Uterus (tissue), 4 donors: Measurements from ENCODE around the gene IZUMO1R. TPM values are rescaled to one million over a fixed set of nuclear protein-coding genes. Genes with fewer than 3 reads are reported as not detected.

ENCODE experiments used
- DNase-seq, 2 donors: peaks; one replicate each; pipeline ENCODE4 v3.0.0-alpha.2; 2019 to 2020
- H3K27ac ChIP-seq, 2 donors: fragments of 200-600 bp; sonication (generic); 1 replicate in 1 of 2; 2 replicates in 1 of 2; pipeline ENCODE4 v1.5.1; 2016 to 2018
- H3K27me3 ChIP-seq, 2 donors: fragments of 200-600 bp; sonication (generic); one replicate each; pipeline ENCODE4 v1.5.1; 2018 to 2019; ENCODE audit warnings: control low read depth in 1 of 2
- H3K36me3 ChIP-seq, 2 donors: fragments of 200-600 bp; sonication (generic); one replicate each; pipeline ENCODE4 v1.5.1; 2019; ENCODE audit warnings: control low read depth in 1 of 2
- H3K4me1 ChIP-seq, 2 donors: fragments of 200-600 bp; sonication (generic); one replicate each; pipeline ENCODE4 v1.5.1; 2018 to 2019; ENCODE audit warnings: control low read depth in 1 of 2
- H3K4me3 ChIP-seq, 2 donors: fragments of 200-600 bp; sonication (generic); 1 replicate in 1 of 2; 2 replicates in 1 of 2; pipeline ENCODE4 v1.5.1; 2018 to 2019; ENCODE audit warnings: mild to moderate bottlenecking in 1 of 2
- H3K9me3 ChIP-seq, 2 donors: fragments of 200-600 bp; sonication (generic); one replicate each; pipeline ENCODE4 v1.5.1; 2019; ENCODE audit warnings: control low read depth in 1 of 2
- CTCF ChIP-seq, 4 experiments: fragments of 200-600 bp in 2 of 4; fragments of 450-650 bp in 2 of 4; sonication (generic) in 2 of 4; IDR thresholded peaks; one replicate each; pipeline ENCODE4 v1.5.1; 2016 to 2019; ENCODE audit warnings: antibody characterized with exemption in 4 of 4, mild to moderate bottlenecking in 2 of 4, moderate library complexity in 1 of 4
- POLR2A ChIP-seq, 2 donors: fragments of 450-650 bp; IDR thresholded peaks; one replicate each; pipeline ENCODE4 v1.6.1; 2016; ENCODE audit warnings: antibody characterized with exemption in 2 of 2, mild to moderate bottlenecking in 1 of 2, moderate library complexity in 1 of 2
- intact Hi-C: fragments of 100-400 bp; cut with DNase I; formaldehyde crosslinking; loops from one replicate; pipeline ENCODE4 v1.15.1; 2023; ENCODE audit warnings: low total_unique reads
- total RNA-seq, 4 donors: library from RNA; depleted of rRNA in 3 of 4; stranded (reverse); fragments of >200 nt in 3 of 4; gene quantifications; one replicate each; pipeline versions ENCODE4 v1.1.0 to v1.2.4, GENCODE V29; 2014 to 2023
- donor health status: DM: yes; HTN: yes; CAD: no.

IZUMO1R gene
- total RNA-seq, 4 donors from 2014 or later = not detected

DNA sequence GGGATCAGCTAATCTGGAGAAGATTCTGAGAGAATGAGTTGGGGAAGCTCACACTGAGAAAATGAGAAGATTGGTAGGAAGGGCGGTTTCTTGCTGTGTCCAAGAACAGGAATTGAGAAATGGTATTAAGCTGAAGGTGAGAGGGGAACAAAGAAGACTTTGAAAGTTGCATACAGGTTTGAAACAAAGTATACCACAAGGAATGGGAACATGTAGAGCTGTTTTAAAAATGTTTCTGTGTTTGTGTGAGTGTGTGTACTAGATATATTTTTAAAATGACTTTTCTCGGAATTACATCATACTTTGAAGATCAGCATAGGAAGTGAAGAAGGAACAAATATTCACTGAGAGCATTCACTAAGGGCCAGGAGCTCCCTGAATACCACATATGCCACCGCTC, 24.4 kb upstream of the IZUMO1R start:
- no peak overlapping the region for H3K27ac ChIP-seq
- TF ChIP-seq POLR2A (IDR thresholded peaks at IDR 0.05) (no peak), CTCF (IDR thresholded peaks at IDR 0.05) (no peak)
- intact Hi-C loops = no loop called here
- H3K27me3 ChIP-seq = no peaks in the 10 kb centered on the region
- no peaks in the 10 kb centered on the region for H3K9me3 ChIP-seq
- no peak for DNase-seq
- H3K4me3 ChIP-seq = no peak overlapping the region
- H3K4me1 ChIP-seq = no peaks in the 10 kb centered on the region
- no peaks in the 10 kb centered on the region for H3K36me3 ChIP-seq

GRCh38 chr11:94281324-94281723, 23.1 kb upstream of the IZUMO1R start:
- Histone ChIP-seq H3K36me3 (no peaks in the 10 kb centered on the region), H3K4me1 (no peaks in the 10 kb centered on the region), H3K4me3 (no peak overlapping the region), H3K27ac (no peak overlapping the region), H3K27me3 (no peaks in the 10 kb centered on the region), H3K9me3 (no peaks in the 10 kb centered on the region)
- TF ChIP-seq POLR2A (IDR thresholded peaks at IDR 0.05) = no peak
- no peak for TF ChIP-seq CTCF (IDR thresholded peaks at IDR 0.05)
- intact Hi-C loops = no loop called here
- no peak for DNase-seq

GRCh38 chr11:94283678-94284077, 20.7 kb upstream of the IZUMO1R start:
- intact Hi-C loops = no loop called here
- Histone ChIP-seq H3K4me3 (no peak overlapping the region), H3K36me3 (no peaks in the 10 kb centered on the region), H3K4me1 (no peaks in the 10 kb centered on the region), H3K9me3 (no peaks in the 10 kb centered on the region), H3K27ac (peak overlapping the region in 1 of 2 donors; percentile 33), H3K27me3 (no peaks in the 10 kb centered on the region)
- DNase-seq = no peak
- no peak for TF ChIP-seq CTCF (IDR thresholded peaks at IDR 0.05)
- TF ChIP-seq POLR2A (IDR thresholded peaks at IDR 0.05) = no peak

GRCh38 chr11:94295534-94295933, 8.8 kb upstream of the IZUMO1R start:
- Histone ChIP-seq H3K27ac (no peak overlapping the region), H3K4me1 (no peaks in the 10 kb centered on the region), H3K36me3 (no peaks in the 10 kb centered on the region), H3K27me3 (no peaks in the 10 kb centered on the region), H3K4me3 (no peak overlapping the region), H3K9me3 (no peaks in the 10 kb centered on the region)
- intact Hi-C loops = no loop called here
- no peak for DNase-seq
- TF ChIP-seq POLR2A (IDR thresholded peaks at IDR 0.05) = no peak
- no peak for TF ChIP-seq CTCF (IDR thresholded peaks at IDR 0.05)

- intact Hi-C loops = no loop called here
- no peaks in the 10 kb centered on the region for H3K9me3 ChIP-seq
Observed at GRCh38 chr11:94297985-94298576, 6.3 kb upstream of the IZUMO1R start.

More at GRCh38 chr11:94297985-94298576, 6.3 kb upstream of the IZUMO1R start:
- H3K4me1 ChIP-seq = no peaks in the 10 kb centered on the region
- no peak for DNase-seq
- H3K4me3 ChIP-seq = no peak overlapping the region
- no peaks in the 10 kb centered on the region for H3K36me3 ChIP-seq
- no peak overlapping the region for H3K27ac ChIP-seq
- H3K27me3 ChIP-seq = no peaks in the 10 kb centered on the region
- TF ChIP-seq POLR2A (IDR thresholded peaks at IDR 0.05) (no peak), CTCF (IDR thresholded peaks at IDR 0.05) (no peak)
